CD8-positive, alpha-beta memory T cell (primary cell): Measurements from ENCODE around the gene DENND1A. TPM values are rescaled to one million over a fixed set of nuclear protein-coding genes. Genes with fewer than 3 reads are reported as not detected.
A peak's percentile ranks its signal among the peaks of the same experiment; 100 is the strongest.

Source experiments
- CTCF ChIA-PET: fragments of 350-600 bp; sonication (Branson Sonifier 250); formaldehyde crosslinking; loops from one replicate; lab custom pipeline; 2021; ENCODE audit warnings: antibody characterized with exemption; lab: Charles Lee
- POLR2A ChIA-PET: fragments of 350-600 bp; sonication (Branson Sonifier 250); formaldehyde crosslinking; loops from one replicate; lab custom pipeline; 2021; ENCODE audit warnings: antibody characterized with exemption; lab: Charles Lee
- DNase-seq, 5 donors: peaks; one replicate each; pipeline versions ENCODE4 v3.0.0 to v3.0.0-alpha.2; 2020 to 2022; ENCODE audit warnings: mixed read lengths in 1 of 5
- H3K27ac ChIP-seq: one replicate; pipeline ENCODE4 v1.7.0; 2013; ENCODE audit warnings: low read depth, mild to moderate bottlenecking, low read length, moderate library complexity
- H3K27me3 ChIP-seq: 2 replicates; pipeline ENCODE4 v1.7.0; 2013; ENCODE audit warnings: low read length, mild to moderate bottlenecking; ENCODE audit not compliant: insufficient read depth, poor library complexity, severe bottlenecking
- H3K36me3 ChIP-seq: 2 replicates; pipeline ENCODE4 v1.7.0; 2013; ENCODE audit warnings: mild to moderate bottlenecking, low read length, moderate library complexity; ENCODE audit not compliant: insufficient read depth
- H3K4me1 ChIP-seq: 2 replicates; pipeline ENCODE4 v1.7.0; 2013; ENCODE audit warnings: mild to moderate bottlenecking, low read length, moderate library complexity; ENCODE audit not compliant: insufficient read depth
- H3K4me3 ChIP-seq: 2 replicates; pipeline ENCODE4 v1.7.0; 2013; ENCODE audit warnings: mild to moderate bottlenecking, low read length
- H3K9me3 ChIP-seq: 2 replicates; pipeline ENCODE4 v1.7.0; 2013; ENCODE audit warnings: mild to moderate bottlenecking, low read length
- H3K27ac Mint-ChIP-seq, 8 donors: one replicate each; pipeline ENCODE4 v1.8.0; 2020 to 2021; ENCODE audit warnings: mixed read lengths in 8 of 8, mild to moderate bottlenecking in 6 of 8, inconsistent platforms in 3 of 8, moderate library complexity in 3 of 8
- H3K27me3 Mint-ChIP-seq, 2 donors: one replicate each; pipeline ENCODE4 v1.8.0; 2020 to 2021; ENCODE audit warnings: mixed read lengths in 2 of 2, mild to moderate bottlenecking in 1 of 2, moderate library complexity in 1 of 2
- H3K36me3 Mint-ChIP-seq, 3 donors: one replicate each; pipeline ENCODE4 v1.8.0; 2020 to 2021; ENCODE audit warnings: mixed read lengths in 3 of 3, inconsistent platforms in 1 of 3, mild to moderate bottlenecking in 1 of 3
- H3K4me1 Mint-ChIP-seq, 3 donors: one replicate each; pipeline ENCODE4 v1.8.0; 2020 to 2021; ENCODE audit warnings: mixed read lengths in 3 of 3, inconsistent platforms in 1 of 3, mild to moderate bottlenecking in 1 of 3
- H3K4me3 Mint-ChIP-seq, 7 donors: one replicate each; pipeline ENCODE4 v1.8.0; 2020 to 2021; ENCODE audit warnings: mixed read lengths in 7 of 7, mild to moderate bottlenecking in 6 of 7, moderate library complexity in 4 of 7, inconsistent platforms in 2 of 7
- H3K9me3 Mint-ChIP-seq, 5 donors: one replicate each; pipeline ENCODE4 v1.8.0; 2020 to 2022; ENCODE audit warnings: mixed read lengths in 5 of 5, mild to moderate bottlenecking in 3 of 5, moderate library complexity in 2 of 5, inconsistent platforms in 1 of 5
- polyA plus RNA-seq: library from polyadenylated mRNA; unstranded; fragments of 300-500 nt; fragmentation: Illumina TruSeq; gene quantifications from one replicate; pipeline ENCODE4 v1.2.3, GENCODE V29; 2021
- total RNA-seq, 2 experiments: library from RNA; stranded (reverse); gene quantifications; one replicate each; pipeline ENCODE4 v1.2.3, GENCODE V29; 2021

DENND1A gene
- total and polyA plus RNA-seq, 3 experiments from 2014 or later = 7.2 to 15.1 (median 15.0) TPM

DNA sequence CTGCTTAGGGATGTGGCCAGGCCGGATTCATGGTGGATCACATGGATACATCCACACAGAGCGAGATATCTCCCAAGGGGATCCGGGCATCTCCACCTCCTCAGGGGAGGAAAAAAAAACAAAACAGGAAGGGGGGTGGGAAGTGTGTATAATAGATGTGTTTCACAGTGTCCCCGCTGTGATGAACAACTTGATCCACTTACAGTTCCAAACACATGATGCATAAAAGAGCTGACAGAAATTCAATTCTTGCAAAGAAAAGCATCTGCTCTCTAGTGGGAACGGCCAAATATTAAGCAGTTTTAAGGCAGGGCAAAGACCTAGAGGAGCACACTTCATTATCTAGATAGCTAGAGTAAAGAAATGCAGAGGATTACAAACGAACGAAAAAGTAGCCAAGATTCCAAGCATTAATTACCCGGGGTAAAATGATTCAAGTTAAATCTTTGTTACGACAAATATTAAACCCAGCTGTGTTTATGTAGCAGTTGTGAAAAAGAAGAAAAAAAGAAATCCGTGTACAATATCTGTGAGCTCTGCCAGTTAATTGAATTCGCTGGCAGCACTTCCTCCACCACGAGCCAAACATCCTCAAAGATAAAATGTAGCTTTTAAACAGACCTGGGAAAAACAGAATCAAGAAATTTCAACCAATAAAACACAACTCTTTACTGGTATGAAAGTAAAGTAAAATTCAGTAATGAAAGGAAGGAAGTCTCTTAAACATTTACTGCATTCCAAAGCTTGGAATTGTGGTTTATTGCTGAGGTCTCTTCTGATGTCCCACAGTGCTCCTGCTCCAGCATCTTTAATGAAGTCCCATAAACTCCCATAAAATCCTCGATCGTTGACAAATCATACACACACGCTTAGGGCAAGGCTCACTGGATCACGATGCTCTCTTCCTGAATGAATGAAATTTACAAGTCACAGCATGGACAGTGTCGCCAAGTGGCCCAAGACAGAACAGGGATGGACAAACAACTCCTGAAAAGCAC, 360.9 kb downstream of the DENND1A start:
- Mint-ChIP-seq H3K36me3 (peaks cover 7 to 16% (median 8%) of the 10 kb centered on the region in 3 donors), H3K27ac (no peak overlapping the region), H3K4me3 (no peak overlapping the region), H3K9me3 (no peaks in the 10 kb centered on the region), H3K27me3 (peaks cover 0 to 1% of the 10 kb centered on the region in 2 donors), H3K4me1 (peaks cover under 1 to 4% (median 2%) of the 10 kb centered on the region in 3 donors)
- ChIA-PET POLR2A (no interaction called here), CTCF (no interaction called here)
- Histone ChIP-seq H3K27ac (no peak overlapping the region), H3K4me1 (no peaks in the 10 kb centered on the region), H3K4me3 (no peak overlapping the region), H3K27me3 (no peaks in the 10 kb centered on the region), H3K36me3 (no peaks in the 10 kb centered on the region), H3K9me3 (no peaks in the 10 kb centered on the region)
- DNase-seq = no peak

DNA sequence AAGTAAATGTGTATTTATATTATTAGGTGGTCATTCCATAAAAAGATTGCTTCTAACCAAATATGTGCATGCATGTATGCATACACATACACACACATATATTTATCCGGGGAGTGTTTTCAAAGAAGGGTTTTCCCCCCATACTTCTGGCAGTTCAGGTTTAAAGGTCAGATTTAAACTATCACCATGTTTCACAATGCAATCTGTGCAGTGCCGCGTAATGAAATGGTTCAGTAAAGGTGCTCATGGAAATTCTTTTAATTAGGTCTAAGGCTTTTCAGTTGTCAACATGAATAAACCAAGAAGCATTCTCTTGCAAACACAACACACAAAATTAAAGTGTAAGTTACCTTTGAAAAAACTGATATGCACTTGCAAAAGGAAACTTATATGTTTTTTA, 362.9 kb downstream of the DENND1A start:
- no peaks in the 10 kb centered on the region for H3K36me3 ChIP-seq
- no peak overlapping the region for H3K27ac ChIP-seq
- no peak for DNase-seq
- Mint-ChIP-seq H3K4me3 (no peak overlapping the region), H3K4me1 (peaks cover 12 to 18% (median 14%) of the 10 kb centered on the region in 3 donors), H3K9me3 (no peaks in the 10 kb centered on the region), H3K27ac (no peak overlapping the region), H3K27me3 (peaks cover 0 to 1% of the 10 kb centered on the region in 2 donors), H3K36me3 (peaks cover 7 to 17% (median 8%) of the 10 kb centered on the region in 3 donors)
- H3K4me1 ChIP-seq = no peaks in the 10 kb centered on the region
- ChIA-PET POLR2A (no interaction called here), CTCF (no interaction called here)
- H3K4me3 ChIP-seq = no peak overlapping the region
- H3K9me3 ChIP-seq = no peaks in the 10 kb centered on the region
- H3K27me3 ChIP-seq = no peaks in the 10 kb centered on the region

DNA sequence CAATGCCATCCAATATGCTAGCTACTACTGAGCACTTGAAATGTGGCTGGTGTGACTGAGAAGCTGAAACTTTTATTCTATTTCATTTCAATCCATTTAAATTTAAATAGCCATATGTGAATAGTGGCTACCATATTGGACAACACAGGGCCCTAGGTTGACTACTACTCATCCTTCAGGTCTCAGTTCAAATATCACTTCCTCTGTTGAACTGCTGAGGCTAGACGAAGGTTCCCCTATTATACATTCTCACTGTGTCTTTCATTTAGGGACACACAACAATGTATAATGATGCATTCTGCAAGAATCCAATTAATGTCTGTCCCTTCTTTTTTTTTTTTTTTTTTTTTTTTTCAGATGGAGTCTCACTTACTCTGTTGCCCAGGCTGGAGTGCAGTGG, 365.3 kb downstream of the DENND1A start:
- Histone ChIP-seq H3K27me3 (no peaks in the 10 kb centered on the region), H3K4me1 (no peaks in the 10 kb centered on the region), H3K27ac (no peak overlapping the region), H3K4me3 (no peak overlapping the region), H3K36me3 (no peaks in the 10 kb centered on the region), H3K9me3 (no peaks in the 10 kb centered on the region)
- Mint-ChIP-seq H3K4me3 (no peak overlapping the region), H3K4me1 (peaks cover 12 to 18% (median 14%) of the 10 kb centered on the region in 3 donors), H3K27me3 (peaks cover 0 to 2% of the 10 kb centered on the region in 2 donors), H3K36me3 (peaks cover 8 to 20% (median 12%) of the 10 kb centered on the region in 3 donors), H3K9me3 (no peaks in the 10 kb centered on the region), H3K27ac (peak overlapping the region in 1 of 8 donors; percentile 36)
- ChIA-PET POLR2A (no interaction called here), CTCF (no interaction called here)
- DNase-seq = no peak

DNA sequence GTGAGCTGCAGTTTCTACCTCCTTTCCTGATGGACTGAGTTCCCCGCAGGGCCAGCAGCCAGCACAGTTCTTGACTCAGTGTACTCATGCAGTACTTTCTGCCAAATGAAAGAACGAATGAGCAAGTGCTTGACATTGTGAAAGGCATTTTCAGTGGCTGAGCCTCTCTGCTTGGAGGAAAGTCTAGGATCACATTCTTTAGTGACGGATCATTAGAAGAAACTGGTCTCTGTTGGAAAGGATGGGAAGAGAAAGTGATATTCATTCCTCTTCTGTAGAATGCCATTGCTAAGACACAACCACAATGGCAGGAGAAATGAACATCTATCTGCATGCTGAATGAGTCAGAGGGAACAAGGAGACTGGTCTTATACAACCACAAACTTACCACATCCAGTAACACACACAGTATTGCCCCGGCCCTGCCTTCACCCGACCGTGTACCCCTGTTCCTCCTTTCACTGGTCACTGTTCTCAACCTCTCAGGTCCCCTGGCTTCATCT, 367.0 kb downstream of the DENND1A start:
- no peaks in the 10 kb centered on the region for H3K9me3 Mint-ChIP-seq
- Histone ChIP-seq H3K4me1 (no peaks in the 10 kb centered on the region), H3K4me3 (no peak overlapping the region), H3K9me3 (no peaks in the 10 kb centered on the region), H3K27me3 (no peaks in the 10 kb centered on the region), H3K36me3 (no peaks in the 10 kb centered on the region), H3K27ac (no peak overlapping the region)
- peak overlapping the region in 4 of 8 donors; percentile 22 to 46 (median 35) for H3K27ac Mint-ChIP-seq
- peak overlapping the region in 4 of 7 donors; percentile 1 to 38 (median 11) for H3K4me3 Mint-ChIP-seq
- POLR2A ChIA-PET = no interaction called here
- H3K4me1 Mint-ChIP-seq = peaks cover 12 to 18% (median 14%) of the 10 kb centered on the region in 3 donors
- H3K36me3 Mint-ChIP-seq = peaks cover 4 to 22% (median 18%) of the 10 kb centered on the region in 3 donors
- no peak for DNase-seq
- CTCF ChIA-PET = no interaction called here
- H3K27me3 Mint-ChIP-seq = peaks cover 0 to 1% of the 10 kb centered on the region in 2 donors

DNA sequence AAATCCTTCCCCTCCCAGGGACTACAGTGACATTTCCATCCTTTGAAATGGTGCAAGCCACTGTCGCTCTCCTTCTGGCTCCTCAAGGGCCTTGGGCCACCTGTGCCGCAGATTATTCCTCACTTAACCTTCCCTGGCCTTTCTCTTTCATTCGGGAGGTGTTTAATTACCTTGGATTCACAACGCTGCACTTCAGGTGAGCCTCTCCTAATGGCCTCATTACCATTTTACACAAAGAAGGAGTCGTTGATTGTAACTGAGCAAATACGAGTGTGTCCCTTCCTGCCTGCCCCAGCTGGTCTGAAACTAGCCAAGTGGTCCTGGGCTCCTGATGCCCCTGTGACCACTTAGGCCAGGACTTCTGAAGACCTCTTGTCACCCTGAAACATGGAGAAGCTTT, 368.9 kb downstream of the DENND1A start:
- peaks cover 12 to 18% (median 14%) of the 10 kb centered on the region in 3 donors for H3K4me1 Mint-ChIP-seq

DNA sequence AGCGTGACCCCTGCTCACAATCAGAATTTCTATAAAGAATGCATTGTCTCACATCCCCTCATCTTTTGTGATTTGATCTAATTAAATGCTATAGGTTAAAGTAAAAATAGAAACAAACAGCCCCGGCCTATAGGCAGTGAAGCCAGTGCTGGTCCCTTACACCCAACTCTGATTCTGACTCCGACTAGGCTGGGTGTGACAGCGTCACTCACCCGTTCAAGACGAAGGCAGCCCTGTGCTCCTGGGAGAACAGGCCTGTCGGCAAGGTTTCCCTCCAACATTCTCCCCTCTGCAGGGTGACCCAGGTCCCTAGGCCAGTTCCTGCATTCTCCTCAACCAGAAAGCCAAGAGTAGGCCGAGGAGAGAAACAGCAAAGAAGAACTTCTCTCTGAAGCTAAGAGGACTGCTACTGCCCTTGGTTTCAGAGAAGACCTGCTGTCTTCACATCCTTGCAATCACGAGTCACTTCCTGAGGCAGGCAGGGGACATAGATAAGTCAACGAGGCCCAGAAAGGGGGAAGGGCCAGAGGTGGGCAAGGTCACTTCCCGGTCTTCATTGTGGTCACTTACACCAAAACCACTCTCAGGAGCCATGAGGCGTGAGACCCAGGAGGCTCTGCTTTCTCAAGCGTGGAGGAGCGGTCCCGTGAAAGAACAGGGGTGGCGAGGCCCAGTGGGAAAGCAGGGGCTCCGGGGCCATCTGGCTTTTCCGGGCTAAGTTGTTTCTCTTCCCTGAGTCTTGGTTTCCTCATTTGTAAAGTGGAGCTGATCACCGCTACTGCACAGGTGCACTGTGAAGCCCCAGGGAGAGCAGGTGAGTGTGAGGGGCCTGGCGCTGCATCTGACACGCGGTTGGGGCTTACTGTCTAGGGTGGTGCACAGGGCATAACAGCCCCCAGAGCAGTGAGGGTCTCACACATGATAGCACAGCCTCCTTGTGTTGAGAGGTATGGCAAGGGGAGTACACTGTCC, 373.2 kb downstream of the DENND1A start:
- H3K9me3 Mint-ChIP-seq = no peaks in the 10 kb centered on the region
- ChIA-PET CTCF (no interaction called here), POLR2A (no interaction called here)
- H3K4me3 Mint-ChIP-seq = peak overlapping the region in 1 of 7 donors; percentile 13
- no peak overlapping the region for H3K27ac Mint-ChIP-seq
- H3K27me3 Mint-ChIP-seq = peaks cover 0 to 1% of the 10 kb centered on the region in 2 donors
- Histone ChIP-seq H3K27me3 (no peaks in the 10 kb centered on the region), H3K9me3 (no peaks in the 10 kb centered on the region), H3K4me1 (no peaks in the 10 kb centered on the region), H3K27ac (no peak overlapping the region), H3K36me3 (peaks cover 4% of the 10 kb centered on the region), H3K4me3 (no peak overlapping the region)
- no peaks in the 10 kb centered on the region for H3K4me1 Mint-ChIP-seq
- peaks cover 17 to 39% (median 33%) of the 10 kb centered on the region in 3 donors for H3K36me3 Mint-ChIP-seq
- no peak for DNase-seq

More for the DNA sequence above, 368.9 kb downstream of the DENND1A start:
- Histone ChIP-seq H3K9me3 (no peaks in the 10 kb centered on the region), H3K4me3 (no peak overlapping the region), H3K4me1 (no peaks in the 10 kb centered on the region), H3K27ac (no peak overlapping the region), H3K27me3 (no peaks in the 10 kb centered on the region), H3K36me3 (peaks cover 4% of the 10 kb centered on the region)
- H3K27me3 Mint-ChIP-seq = peaks cover 0 to 1% of the 10 kb centered on the region in 2 donors
- DNase-seq = no peak
- no peaks in the 10 kb centered on the region for H3K9me3 Mint-ChIP-seq
- ChIA-PET POLR2A (no interaction called here), CTCF (no interaction called here)
- H3K27ac Mint-ChIP-seq = no peak overlapping the region
- H3K4me3 Mint-ChIP-seq = no peak overlapping the region
- H3K36me3 Mint-ChIP-seq = peaks cover 22 to 29% (median 22%) of the 10 kb centered on the region in 3 donors

DNA sequence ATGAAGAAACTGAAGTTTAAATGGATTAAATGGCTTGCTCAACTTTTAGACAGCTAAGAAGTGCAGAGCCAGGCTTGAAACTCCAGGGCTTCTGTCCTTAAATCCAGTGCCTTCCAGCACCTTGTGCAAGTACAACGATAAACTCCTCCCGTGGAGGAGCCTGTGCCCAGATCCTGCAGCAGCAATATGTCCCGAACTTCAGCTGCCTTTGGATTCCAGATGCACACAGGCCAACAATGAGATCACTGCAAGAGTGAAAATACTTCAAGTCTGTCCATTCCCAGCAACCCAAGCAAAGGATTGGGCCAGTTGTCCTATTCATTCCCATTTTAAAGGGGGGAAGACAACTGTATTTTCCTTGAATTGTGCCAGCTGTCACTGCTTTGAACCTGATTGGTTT, 374.3 kb downstream of the DENND1A start:
- H3K27me3 ChIP-seq = no peaks in the 10 kb centered on the region
- no peak overlapping the region for H3K27ac ChIP-seq
- H3K4me3 ChIP-seq = no peak overlapping the region
- H3K27ac Mint-ChIP-seq = peak overlapping the region in 1 of 8 donors; percentile 58
- no peaks in the 10 kb centered on the region for H3K9me3 Mint-ChIP-seq
- H3K4me1 Mint-ChIP-seq = no peaks in the 10 kb centered on the region
- H3K36me3 ChIP-seq = peaks cover 4% of the 10 kb centered on the region
- no peaks in the 10 kb centered on the region for H3K9me3 ChIP-seq
- POLR2A ChIA-PET = no interaction called here
- H3K4me1 ChIP-seq = no peaks in the 10 kb centered on the region
- H3K27me3 Mint-ChIP-seq = no peaks in the 10 kb centered on the region
- no peak for DNase-seq
- H3K36me3 Mint-ChIP-seq = peaks cover 10 to 37% (median 33%) of the 10 kb centered on the region in 3 donors
- CTCF ChIA-PET = no interaction called here
- no peak overlapping the region for H3K4me3 Mint-ChIP-seq
